Neural cell (in vitro differentiated cells): ENCODE data around the gene SLC19A1. TPM values are rescaled to one million over a fixed set of nuclear protein-coding genes. Genes with fewer than 3 reads are reported as not detected.

ENCODE experiments used
- H2AFZ ChIP-seq: fragments of 200-600, 300-800 bp; sonication (generic), shearing (Covaris generic); 2 replicates; pipeline ENCODE4 v1.6.0; 2014; ENCODE audit warnings: low read depth, mild to moderate bottlenecking, antibody characterized with exemption, low read length, moderate library complexity
- H3F3A ChIP-seq: fragments of 200-600 bp; shearing (Covaris generic); 2 replicates; pipeline ENCODE4 v1.6.1; 2016; ENCODE audit warnings: mild to moderate bottlenecking, moderate library complexity, mixed read lengths, antibody characterized with exemption, low read length; ENCODE audit not compliant: insufficient read depth, poor library complexity, severe bottlenecking
- H3K27ac ChIP-seq: fragments of 200-600, 300-800 bp; sonication (generic), shearing (Covaris generic); 2 replicates; pipeline ENCODE4 v1.5.1; 2014; ENCODE audit warnings: mild to moderate bottlenecking, low read length, moderate library complexity
- H3K27me3 ChIP-seq: fragments of 300-800, 200-600 bp; sonication (generic), shearing (Covaris generic); 2 replicates; pipeline ENCODE4 v1.6.0; 2014; ENCODE audit warnings: mild to moderate bottlenecking, low read depth, low read length, moderate library complexity; ENCODE audit not compliant: insufficient read depth
- H3K36me3 ChIP-seq: fragments of 300-800, 200-600 bp; sonication (generic), shearing (Covaris generic); 2 replicates; pipeline ENCODE4 v1.5.1; 2014; ENCODE audit warnings: mild to moderate bottlenecking, antibody characterized with exemption, low read length, moderate library complexity; ENCODE audit not compliant: insufficient read depth
- H3K4me2 ChIP-seq: fragments of 300-800, 200-600 bp; sonication (generic), shearing (Covaris generic); 2 replicates; pipeline ENCODE4 v1.6.0; 2014; ENCODE audit warnings: mild to moderate bottlenecking, low read length
- H3K4me3 ChIP-seq: fragments of 300-800, 200-600 bp; sonication (generic), shearing (Covaris generic); 2 replicates; pipeline ENCODE4 v1.5.1; 2014; ENCODE audit warnings: mild to moderate bottlenecking, low read length, moderate library complexity
- H3K79me2 ChIP-seq: fragments of 200-600 bp; shearing (Covaris generic); replicated peaks from 2 replicates; pipeline ENCODE4 v1.6.0; 2014; ENCODE audit warnings: mild to moderate bottlenecking, low read length, moderate library complexity; ENCODE audit not compliant: insufficient read depth
- H3K9ac ChIP-seq: fragments of 300-800, 200-600 bp; sonication (generic), shearing (Covaris generic); 2 replicates; pipeline ENCODE4 v1.6.1; 2016; ENCODE audit warnings: mild to moderate bottlenecking, low read length, mixed read lengths
- H3K9me2 ChIP-seq: fragments of 200-600 bp; shearing (Covaris generic); 2 replicates; pipeline ENCODE4 v1.6.1; 2016; ENCODE audit warnings: mild to moderate bottlenecking, low read length, mixed read lengths; ENCODE audit not compliant: insufficient read depth
- H3K9me3 ChIP-seq: fragments of 200-600, 300-800 bp; sonication (generic), shearing (Covaris generic); 2 replicates; pipeline ENCODE4 v1.6.1; 2016; ENCODE audit warnings: mild to moderate bottlenecking, mixed run types, low read length, moderate library complexity, mixed read lengths
- H4K20me1 ChIP-seq: fragments of 200-600 bp; shearing (Covaris generic); 2 replicates; pipeline ENCODE4 v1.6.1; 2016; ENCODE audit warnings: mild to moderate bottlenecking, mixed run types; ENCODE audit not compliant: insufficient read depth
- CTCF ChIP-seq: fragments of 450-650 bp; IDR thresholded peaks from 2 replicates; pipeline ENCODE4 v1.5.1; 2014; ENCODE audit warnings: antibody characterized with exemption, mild to moderate bottlenecking, moderate library complexity; ENCODE audit not compliant: poor library complexity, severe bottlenecking
- EP300 ChIP-seq: fragments of 450-650 bp; conservative IDR thresholded peaks from 2 replicates; pipeline ENCODE4 v1.6.1; 2014; ENCODE audit warnings: antibody characterized with exemption, mild to moderate bottlenecking, moderate library complexity; ENCODE audit not compliant: poor library complexity, severe bottlenecking
- EZH2 ChIP-seq: fragments of 200-600, 300-800 bp; shearing (Covaris generic), sonication (generic); IDR thresholded peaks from 2 replicates; pipeline ENCODE4 v1.6.1; 2014; ENCODE audit warnings: antibody characterized with exemption, low read length, borderline replicate concordance, mild to moderate bottlenecking; ENCODE audit not compliant: insufficient read depth, poor library complexity, severe bottlenecking
- MXI1 ChIP-seq: fragments of 450-650 bp; conservative IDR thresholded peaks from 2 replicates; pipeline ENCODE4 v1.6.1; 2014; ENCODE audit warnings: antibody characterized with exemption, mild to moderate bottlenecking; ENCODE audit not compliant: poor library complexity, severe bottlenecking
- POLR2AphosphoS5 ChIP-seq: IDR thresholded peaks from 2 replicates; pipeline ENCODE4 v1.6.1; 2012
- RAD21 ChIP-seq: fragments of 450-650 bp; conservative IDR thresholded peaks from 2 replicates; pipeline ENCODE4 v1.6.1; 2014; ENCODE audit warnings: antibody characterized with exemption, mild to moderate bottlenecking, moderate library complexity
- REST ChIP-seq: IDR thresholded peaks from 2 replicates; pipeline ENCODE4 v1.6.1; 2012; ENCODE audit warnings: borderline replicate concordance
- SMC3 ChIP-seq: fragments of 450-650 bp; conservative IDR thresholded peaks from 2 replicates; pipeline ENCODE4 v1.6.1; 2014; ENCODE audit warnings: antibody characterized with exemption, mild to moderate bottlenecking, moderate library complexity; ENCODE audit not compliant: poor library complexity
- TAF1 ChIP-seq: IDR thresholded peaks from 2 replicates; pipeline ENCODE4 v1.6.1; 2012; ENCODE audit warnings: low read depth
- polyA plus RNA-seq: library from polyadenylated mRNA; depleted of rRNA; stranded (reverse); fragments of >200 nt; gene quantifications from 2 replicates; pipeline ENCODE4 v1.2.3, GENCODE V29; 2014

The SLC19A1 gene
- polyA plus RNA-seq, 1 donor from 2014 or later: 2.9 TPM

GRCh38 chr21:45487891-45488600 lies 54.2 kb downstream of the SLC19A1 start:
- H3K36me3 ChIP-seq: no peaks in the 10 kb centered on the region
- no peaks in the 10 kb centered on the region for H3K9me3 ChIP-seq
- no peak overlapping the region for H2AFZ ChIP-seq
- no peaks in the 10 kb centered on the region for H3K79me2 ChIP-seq
- no peaks in the 10 kb centered on the region for H3K9me2 ChIP-seq
- no peak overlapping the region for H3K4me2 ChIP-seq
- H4K20me1 ChIP-seq: no peaks in the 10 kb centered on the region
- no peak overlapping the region for H3K4me3 ChIP-seq
- TF ChIP-seq TAF1: no peak
- no peak for TF ChIP-seq EZH2
- TF ChIP-seq SMC3: no peak
- peak; percentile 34 for TF ChIP-seq POLR2AphosphoS5
- no peaks in the 10 kb centered on the region for H3F3A ChIP-seq
- no peaks in the 10 kb centered on the region for H3K27me3 ChIP-seq
- no peak overlapping the region for H3K27ac ChIP-seq
- no peak overlapping the region for H3K9ac ChIP-seq

- no peak overlapping the region for H3K9ac ChIP-seq
- H3K27me3 ChIP-seq: no peaks in the 10 kb centered on the region
- H3K36me3 ChIP-seq: no peaks in the 10 kb centered on the region
- no peak overlapping the region for H2AFZ ChIP-seq
- no peak overlapping the region for H3K27ac ChIP-seq
- H3K4me3 ChIP-seq: no peak overlapping the region
- no peaks in the 10 kb centered on the region for H3K9me2 ChIP-seq
- no peak overlapping the region for H3K4me2 ChIP-seq
- TF ChIP-seq MXI1 (no peak), CTCF (no peak), RAD21 (no peak), EP300 (no peak), POLR2AphosphoS5 (no peak), SMC3 (no peak), REST (no peak), EZH2 (no peak), TAF1 (no peak)
- no peaks in the 10 kb centered on the region for H4K20me1 ChIP-seq
- no peaks in the 10 kb centered on the region for H3K79me2 ChIP-seq
- H3K9me3 ChIP-seq: no peaks in the 10 kb centered on the region
- no peaks in the 10 kb centered on the region for H3F3A ChIP-seq
Observed at GRCh38 chr21:45487161-45487806, 55.0 kb downstream of the SLC19A1 start.
